NCI-H748 treated with DMSO at 0.1 percent for 48 hours (cell line): ENCODE results near the gene HS6ST2.

Experiments
- DNase-seq: peaks from one replicate; lab custom pipeline; 2025; lab: John Stamatoyannopoulos, UW

HS6ST2 gene

DNA sequence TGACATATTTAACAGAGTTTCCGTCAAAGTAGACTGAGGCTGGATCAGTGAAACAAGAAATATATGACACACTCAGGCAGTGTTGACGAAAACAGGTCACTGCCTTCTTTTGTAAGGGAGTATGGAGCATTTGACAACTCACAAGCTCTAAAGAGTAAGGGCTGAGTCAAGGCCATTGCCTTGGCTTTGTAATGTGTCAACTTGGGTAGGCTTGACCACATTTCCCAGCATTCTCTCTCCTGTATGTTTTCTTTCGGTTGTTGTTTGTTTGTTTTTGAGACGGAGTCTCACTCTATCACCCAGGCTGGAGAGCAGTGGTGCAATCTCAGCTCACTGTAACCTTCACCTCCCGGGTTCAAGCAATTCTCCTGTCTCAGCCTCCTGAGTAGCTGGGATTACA lies 344.6 kb downstream of the HS6ST2 start:
- no peak for DNase-seq

DNA sequence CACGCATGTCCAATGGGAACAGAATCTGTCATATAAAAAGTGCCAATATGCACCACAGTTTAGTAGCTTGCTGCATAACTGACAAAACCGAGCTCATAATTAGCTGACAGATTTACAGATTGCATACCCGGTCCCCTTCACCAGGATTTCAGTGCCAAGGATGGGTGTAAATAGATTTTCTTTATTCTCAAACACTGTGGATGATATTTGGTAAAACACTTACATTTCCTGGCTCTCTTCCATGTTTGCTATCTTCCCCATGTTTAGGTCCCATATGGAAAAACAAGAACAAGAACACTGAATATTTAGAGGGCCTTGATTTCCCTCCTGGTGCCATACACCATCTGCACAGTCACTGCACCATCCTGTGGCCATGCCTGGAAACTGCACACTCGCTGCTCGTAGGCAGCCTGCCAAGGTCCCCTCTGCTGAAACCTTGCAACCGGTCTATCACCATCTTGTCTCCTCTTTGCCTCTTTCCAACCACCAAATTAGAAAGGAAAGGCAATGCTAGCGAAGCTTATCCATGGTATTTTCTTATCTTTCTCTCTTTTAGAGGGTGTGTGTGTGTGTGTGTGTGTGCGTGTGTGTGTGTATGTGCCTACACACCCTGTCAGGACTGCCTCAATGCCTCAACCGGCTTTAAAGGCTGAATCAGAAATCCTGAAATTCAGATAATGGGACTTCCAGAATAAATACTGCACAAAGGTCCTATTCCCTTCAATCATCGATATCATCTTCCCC lies 345.4 kb downstream of the HS6ST2 start:
- peak; percentile 45 for DNase-seq

DNA sequence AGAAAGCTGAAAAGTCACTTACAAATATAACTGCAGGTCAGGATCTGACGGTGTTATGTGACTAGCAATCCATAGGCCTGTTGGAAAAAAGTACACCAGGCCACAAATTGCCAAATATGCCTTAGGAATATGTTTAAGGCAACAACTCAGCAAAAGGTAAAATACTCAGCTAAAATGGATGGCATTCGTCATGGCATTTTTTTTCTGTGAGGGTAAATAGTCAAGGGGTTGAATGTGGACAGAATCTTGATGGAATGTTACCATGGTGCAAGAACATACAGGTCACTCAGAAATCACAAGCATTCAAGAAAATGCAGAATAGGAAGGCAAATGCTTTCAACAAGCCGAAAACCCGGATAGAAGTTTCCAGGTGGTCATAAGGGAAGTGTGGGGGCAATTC lies 347.9 kb downstream of the HS6ST2 start:
- DNase-seq, result no peak

- DNase-seq, result no peak
Observed at GRCh38 chrX:132609362-132609848, 349.0 kb downstream of the HS6ST2 start.

- DNase-seq, result no peak
Observed at GRCh38 chrX:132603700-132604286, 354.6 kb downstream of the HS6ST2 start.

DNA sequence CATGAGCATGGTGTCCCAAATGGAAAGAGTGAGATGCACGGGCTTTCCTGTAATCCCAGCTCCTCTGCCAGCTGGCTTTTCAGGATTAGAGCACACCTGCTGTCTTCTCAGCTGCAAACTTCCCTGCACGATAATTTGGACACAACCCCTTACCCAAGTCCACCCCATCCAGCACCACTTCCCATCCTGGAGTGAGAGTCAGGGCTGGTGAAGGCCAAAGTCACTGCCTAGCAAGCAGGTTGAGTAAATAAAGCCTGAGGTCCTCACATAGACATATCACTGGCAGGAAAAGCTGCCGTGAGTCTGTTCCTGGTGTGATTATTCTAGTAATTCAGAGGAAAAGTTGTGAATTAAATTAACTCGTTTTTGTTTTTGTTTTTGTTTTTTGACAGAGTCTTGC lies 355.7 kb downstream of the HS6ST2 start:
- no peak for DNase-seq

DNA sequence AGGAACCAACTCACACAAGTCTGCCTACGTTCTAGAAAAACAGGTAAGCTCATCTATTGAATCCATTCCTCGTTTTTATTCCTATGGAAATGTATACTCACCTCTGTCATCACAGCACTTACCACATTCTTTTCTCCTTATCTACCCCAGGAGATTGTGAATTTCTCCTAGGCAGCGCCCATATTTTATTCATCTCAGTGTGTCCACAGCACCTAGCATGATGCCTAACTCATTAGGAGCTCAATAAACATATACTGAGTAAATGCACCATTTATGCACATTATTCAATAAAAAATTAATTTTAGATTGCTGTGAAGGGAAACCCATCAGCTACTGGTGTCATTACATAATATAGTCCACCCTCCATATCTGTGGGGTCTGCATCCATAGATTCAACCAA lies 363.4 kb downstream of the HS6ST2 start:
- DNase-seq, result no peak

DNA sequence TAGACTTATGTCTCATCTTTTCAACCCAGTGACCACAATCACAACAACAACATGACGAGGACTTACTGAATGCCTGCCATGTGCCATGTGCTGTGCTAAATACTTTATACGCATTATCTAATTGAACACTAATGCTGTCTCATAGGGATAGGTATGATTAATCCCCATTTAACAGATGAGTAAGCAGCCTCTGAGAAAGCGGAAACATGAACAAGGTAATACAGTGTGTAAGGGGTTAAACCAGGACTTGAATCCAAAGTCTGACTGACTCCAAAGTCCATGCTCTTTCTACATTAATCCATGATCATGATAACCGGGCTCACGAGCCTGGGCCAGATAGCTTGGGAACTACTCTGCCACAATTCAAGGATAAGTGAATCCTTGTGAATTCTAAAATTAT lies 364.3 kb downstream of the HS6ST2 start:
- peak; percentile 8 for DNase-seq

DNA sequence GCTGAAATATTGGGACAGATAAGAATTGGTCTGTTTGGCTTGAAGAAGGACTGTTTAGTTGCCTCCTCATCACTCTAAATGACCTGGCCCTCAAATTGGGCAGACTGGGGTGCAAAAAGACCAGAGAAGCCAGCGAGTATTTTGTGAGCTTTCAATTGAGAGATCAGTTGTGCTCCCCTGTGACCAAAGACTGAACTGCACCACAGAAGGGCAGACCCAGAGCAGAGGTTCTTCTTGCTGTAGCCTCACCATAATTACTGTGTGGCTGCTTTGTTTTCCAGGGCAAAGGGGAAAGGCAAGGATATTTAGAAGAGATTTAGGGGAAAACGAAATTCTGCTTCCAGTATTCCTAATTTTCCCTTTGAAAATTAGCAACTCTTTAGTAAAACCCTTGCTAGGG lies 365.5 kb downstream of the HS6ST2 start:
- DNase-seq, result peak; percentile 97

DNA sequence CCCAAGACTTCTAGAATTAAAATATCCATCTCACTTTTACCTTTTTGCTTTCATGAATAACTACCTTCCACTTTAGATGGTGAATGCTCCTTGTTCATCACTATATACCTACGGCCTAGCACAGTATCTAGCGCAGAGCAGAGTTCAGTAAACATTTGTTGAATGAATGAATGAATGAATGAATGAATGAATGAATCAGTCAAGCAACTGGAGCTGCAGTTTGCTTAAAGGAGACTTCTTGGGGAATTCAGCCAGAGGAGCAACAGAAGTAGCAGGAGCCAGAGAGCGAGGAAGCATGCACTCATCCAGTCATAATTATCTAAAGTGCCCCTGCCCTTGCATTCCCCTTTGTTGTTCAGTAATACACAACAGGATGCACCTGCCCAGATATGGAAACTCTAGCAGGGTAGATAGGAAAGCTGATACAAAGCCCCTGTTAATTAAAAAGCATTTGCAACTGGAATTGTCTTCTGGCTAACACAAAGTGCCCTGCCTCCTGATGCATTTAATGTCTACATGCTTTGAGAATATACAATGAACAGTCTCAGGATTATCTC lies 366.6 kb downstream of the HS6ST2 start:
- peak; percentile 86 for DNase-seq

DNA sequence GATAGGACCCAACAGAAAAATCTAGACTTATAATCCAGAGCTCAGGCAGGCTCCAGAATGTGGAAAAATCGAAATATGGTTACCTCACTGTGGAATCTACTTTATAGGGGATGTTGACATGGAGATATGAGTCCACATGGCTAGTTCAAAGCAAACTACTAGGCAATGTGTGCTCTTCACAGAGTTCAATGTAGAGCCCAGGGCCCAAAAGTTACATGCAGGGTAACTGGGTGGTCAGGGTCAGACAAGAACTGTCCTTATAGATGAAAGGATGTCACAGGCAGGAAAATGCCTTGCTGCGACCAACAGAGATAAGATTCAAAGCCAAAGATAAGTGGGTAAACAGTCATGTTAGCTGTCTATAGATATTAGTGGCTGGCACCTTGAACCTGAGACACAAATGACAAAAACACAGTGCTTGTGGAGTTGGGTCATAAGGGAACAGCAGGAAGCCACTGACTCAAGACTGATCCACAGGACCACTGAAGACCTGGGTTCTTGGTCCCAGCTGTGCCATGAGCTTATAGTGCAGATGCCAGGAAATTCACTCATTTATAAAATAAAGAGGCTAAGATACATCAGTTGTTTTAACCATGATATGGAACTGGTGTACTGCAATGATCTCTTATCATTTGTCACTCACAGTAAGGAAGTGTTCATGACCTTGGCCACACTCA lies 367.9 kb downstream of the HS6ST2 start:
- DNase-seq, result no peak

- DNase-seq, result no peak
Observed at GRCh38 chrX:132584936-132585335, 373.5 kb downstream of the HS6ST2 start.

GRCh38 chrX:132576939-132577338 lies 381.5 kb downstream of the HS6ST2 start:
- DNase-seq, result peak; percentile 12
